Thymus (tissue), 11 donors: Measurements from ENCODE around the gene KCTD18. TPM values are rescaled to one million over a fixed set of nuclear protein-coding genes. Genes with fewer than 3 reads are reported as not detected.

Experiments
- DNase-seq, 9 donors: peaks; one replicate each; pipeline ENCODE4 v3.0.0-alpha.2; 2013; ENCODE audit warnings: low spot score in 9 of 9, low read depth in 6 of 9, missing footprints in 1 of 9
- H3K27ac ChIP-seq, 2 donors: one replicate each; pipeline ENCODE4 v1.5.1; 2013; ENCODE audit warnings: control low read depth in 1 of 2, low read depth in 1 of 2, low read length in 1 of 2, mild to moderate bottlenecking in 1 of 2, moderate library complexity in 1 of 2
- H3K27me3 ChIP-seq, 2 donors: one replicate each; pipeline ENCODE4 v1.5.1; 2013; ENCODE audit warnings: low read length in 1 of 2; ENCODE audit not compliant: control insufficient read depth in 2 of 2, insufficient read depth in 1 of 2
- H3K36me3 ChIP-seq, 2 donors: one replicate each; pipeline ENCODE4 v1.5.1; 2013; ENCODE audit warnings: low read length in 1 of 2, mild to moderate bottlenecking in 1 of 2, moderate library complexity in 1 of 2; ENCODE audit not compliant: control insufficient read depth in 2 of 2, insufficient read depth in 2 of 2
- H3K4me1 ChIP-seq, 2 donors: one replicate each; pipeline ENCODE4 v1.5.1; 2013; ENCODE audit warnings: low read length in 2 of 2; ENCODE audit not compliant: control insufficient read depth in 2 of 2, insufficient read depth in 2 of 2
- H3K4me3 ChIP-seq, 2 donors: one replicate each; pipeline ENCODE4 v1.5.1; 2013; ENCODE audit warnings: low read length in 2 of 2, control low read depth in 1 of 2, mild to moderate bottlenecking in 1 of 2
- H3K9me3 ChIP-seq, 2 donors: one replicate each; pipeline ENCODE4 v1.5.1; 2013; ENCODE audit warnings: low read length in 1 of 2, mild to moderate bottlenecking in 1 of 2; ENCODE audit not compliant: control insufficient read depth in 2 of 2, insufficient read depth in 1 of 2
- WGBS: extraction: QIAGEN DNeasy Blood & Tissue Kit; methylation state at CpG from one replicate; pipeline ENCODE4 v1.1.7; 2013; 5-methylcytosine and 5-hydroxymethylcytosine counted together
- polyA plus RNA-seq: library from polyadenylated mRNA; stranded (reverse); fragments of 200-250 nt; gene quantifications from one replicate; pipeline ENCODE4 v1.2.3, GENCODE V29; 2013
- total RNA-seq: library from RNA; stranded (reverse); fragments of 120-200 nt; gene quantifications from one replicate; pipeline ENCODE4 v1.2.4, GENCODE V29; 2013
- donor health status: healthy.

The KCTD18 gene
- total and polyA plus RNA-seq, 2 donors: 13.9 to 19.2 TPM

DNA sequence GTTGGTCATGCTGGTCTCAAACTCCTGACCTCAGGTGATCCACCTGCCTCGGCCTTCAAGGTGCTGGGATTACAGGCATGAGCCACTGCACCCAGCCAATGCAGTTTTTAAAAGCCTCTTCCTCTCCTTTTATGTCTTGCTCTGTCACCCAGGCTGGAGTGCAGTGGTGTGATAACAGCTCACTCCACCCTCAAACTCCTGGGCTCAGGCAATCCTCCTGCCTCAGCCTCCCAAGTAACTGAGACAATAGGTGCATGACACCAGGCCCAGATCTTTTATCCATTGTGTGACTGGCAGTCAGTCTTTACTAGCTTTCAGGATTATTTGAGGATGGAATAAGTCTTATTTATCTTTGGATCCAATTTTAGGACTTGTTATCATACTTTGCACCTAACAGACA, 13.2 kb downstream of the KCTD18 start:
- WGBS: 100% methylated on average over 1 of the region's 1 CpG
- Histone ChIP-seq H3K9me3 (no peaks in the 10 kb centered on the region), H3K27me3 (no peaks in the 10 kb centered on the region), H3K36me3 (peaks cover 15 to 37% of the 10 kb centered on the region in 2 donors), H3K4me1 (no peaks in the 10 kb centered on the region), H3K4me3 (no peak overlapping the region), H3K27ac (no peak overlapping the region)
- no peak for DNase-seq

DNA sequence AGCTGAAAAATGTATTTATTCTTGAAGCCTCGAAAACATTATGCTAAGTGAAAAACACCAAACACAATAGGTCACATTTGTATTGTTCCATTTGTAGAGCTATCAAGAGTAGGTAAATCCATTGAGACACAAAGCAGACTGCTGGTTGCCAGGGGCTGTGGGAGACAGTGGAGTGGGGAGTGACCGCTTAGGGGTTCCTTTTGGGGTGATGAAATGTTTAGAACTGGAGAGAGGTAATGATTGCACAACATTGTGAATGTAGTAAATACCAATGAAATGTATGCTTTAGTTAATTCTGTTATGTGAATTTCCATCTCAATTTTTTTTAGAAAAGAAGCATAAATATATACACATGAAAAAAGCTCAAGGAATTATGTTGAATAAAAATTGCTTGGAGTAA, 15.8 kb downstream of the KCTD18 start:
- H3K4me3 ChIP-seq: no peak overlapping the region
- WGBS: over 99% methylated on average over 2 of the region's 2 CpGs

DNA sequence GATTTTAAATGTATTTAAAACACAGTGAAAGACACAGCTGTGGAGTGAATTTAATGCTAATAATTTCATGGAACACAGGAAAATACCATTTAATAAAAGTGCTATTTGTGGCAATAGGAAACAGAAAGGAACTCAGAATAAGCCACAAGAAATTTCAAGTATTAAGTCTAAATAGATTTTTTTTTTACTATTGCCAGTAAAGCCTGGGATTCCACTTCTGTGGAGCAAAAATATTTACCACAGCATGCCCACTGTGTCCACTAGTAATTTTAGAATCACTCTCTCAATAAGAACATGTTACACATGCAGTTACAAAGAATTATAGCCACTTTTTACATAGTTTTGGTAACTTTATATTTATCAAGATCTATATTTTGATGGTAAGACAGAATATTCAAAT, 17.2 kb downstream of the KCTD18 start:
- H3K27me3 ChIP-seq: no peaks in the 10 kb centered on the region
- H3K4me3 ChIP-seq: no peak overlapping the region
- H3K27ac ChIP-seq: no peak overlapping the region
- H3K36me3 ChIP-seq: peaks cover 26 to 50% of the 10 kb centered on the region in 2 donors
- DNase-seq: no peak
- no peaks in the 10 kb centered on the region for H3K9me3 ChIP-seq
- H3K4me1 ChIP-seq: no peaks in the 10 kb centered on the region

More for the DNA sequence above, 15.8 kb downstream of the KCTD18 start:
- H3K27me3 ChIP-seq: no peaks in the 10 kb centered on the region
- H3K4me1 ChIP-seq: no peaks in the 10 kb centered on the region
- no peaks in the 10 kb centered on the region for H3K9me3 ChIP-seq
- H3K27ac ChIP-seq: no peak overlapping the region
- peaks cover 30 to 57% of the 10 kb centered on the region in 2 donors for H3K36me3 ChIP-seq
- no peak for DNase-seq

DNA sequence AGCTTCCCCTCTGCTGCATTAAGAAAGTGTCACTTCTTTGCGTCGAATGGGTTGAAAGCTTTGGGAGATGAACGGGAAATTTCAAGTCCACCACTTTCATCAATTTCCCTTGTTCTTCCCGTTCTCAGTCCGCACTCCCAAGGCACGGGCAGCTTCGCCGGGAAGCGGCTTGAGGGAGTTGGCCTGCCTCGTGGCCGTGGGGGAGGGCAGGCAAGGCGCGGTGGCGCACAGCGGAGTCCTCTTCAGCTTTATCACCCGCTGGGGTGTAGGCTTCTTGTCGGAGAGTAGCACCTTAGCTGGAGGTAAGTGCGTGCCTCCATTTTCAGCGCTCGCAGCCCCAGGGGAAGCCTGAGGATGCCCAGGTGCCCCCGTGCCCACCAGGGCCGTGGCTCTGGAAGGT, 19.9 kb downstream of the KCTD18 start:
- WGBS: 95% methylated on average over 22 of the region's 22 CpGs
- H3K27me3 ChIP-seq: no peaks in the 10 kb centered on the region
- DNase-seq: no peak
- H3K4me1 ChIP-seq: no peaks in the 10 kb centered on the region
- H3K9me3 ChIP-seq: no peaks in the 10 kb centered on the region
- no peak overlapping the region for H3K27ac ChIP-seq
- H3K36me3 ChIP-seq: peaks cover 26 to 34% of the 10 kb centered on the region in 2 donors
- no peak overlapping the region for H3K4me3 ChIP-seq

DNA sequence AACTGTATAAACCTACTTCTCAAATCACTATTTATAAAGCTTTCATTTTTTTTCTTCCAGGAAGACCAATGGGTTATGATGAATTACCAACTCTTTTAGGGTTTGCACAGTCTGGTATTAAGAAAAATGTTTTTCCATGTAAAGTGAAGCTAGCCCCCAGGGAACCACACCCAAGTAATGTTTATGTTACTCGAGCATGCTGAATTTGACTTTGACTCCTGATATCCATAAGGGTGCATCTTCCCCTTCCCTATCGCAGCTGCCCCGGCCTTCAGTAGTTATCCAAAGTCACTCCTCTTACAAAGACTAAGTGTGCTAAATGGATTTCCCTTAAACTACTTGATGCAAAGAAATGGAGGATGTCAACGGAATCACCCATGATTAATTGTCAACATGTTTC, 21.7 kb downstream of the KCTD18 start:
- Histone ChIP-seq H3K27me3 (no peaks in the 10 kb centered on the region), H3K27ac (no peak overlapping the region), H3K4me1 (no peaks in the 10 kb centered on the region), H3K9me3 (no peaks in the 10 kb centered on the region), H3K36me3 (peaks cover 23 to 28% of the 10 kb centered on the region in 2 donors), H3K4me3 (no peak overlapping the region)
- no peak for DNase-seq
- 94% methylated on average over 4 of the region's 4 CpGs for WGBS

DNA sequence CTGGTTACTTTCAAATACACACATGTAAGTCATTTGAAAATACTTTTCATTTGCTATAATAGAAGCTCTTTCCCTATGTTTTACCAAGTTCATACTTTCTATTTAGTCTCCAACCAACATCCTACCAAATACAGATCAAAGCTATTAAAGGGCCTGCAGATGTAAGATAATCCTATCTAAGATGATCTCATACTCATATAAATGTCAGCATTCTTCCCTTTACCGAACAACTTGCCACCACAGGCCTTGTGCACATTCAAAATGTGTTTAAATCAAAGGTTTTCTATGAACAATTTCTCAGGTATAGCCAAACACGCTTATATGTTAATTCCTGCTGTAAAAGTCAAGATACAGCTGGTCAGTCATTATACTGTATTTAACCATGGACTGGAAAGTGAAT, 23.3 kb downstream of the KCTD18 start:
- Histone ChIP-seq H3K27me3 (no peaks in the 10 kb centered on the region), H3K27ac (no peak overlapping the region), H3K9me3 (no peaks in the 10 kb centered on the region), H3K36me3 (peaks cover 14 to 19% of the 10 kb centered on the region in 2 donors), H3K4me3 (no peak overlapping the region), H3K4me1 (no peaks in the 10 kb centered on the region)
- DNase-seq: no peak
- WGBS: 65% methylated on average over 2 of the region's 2 CpGs

DNA sequence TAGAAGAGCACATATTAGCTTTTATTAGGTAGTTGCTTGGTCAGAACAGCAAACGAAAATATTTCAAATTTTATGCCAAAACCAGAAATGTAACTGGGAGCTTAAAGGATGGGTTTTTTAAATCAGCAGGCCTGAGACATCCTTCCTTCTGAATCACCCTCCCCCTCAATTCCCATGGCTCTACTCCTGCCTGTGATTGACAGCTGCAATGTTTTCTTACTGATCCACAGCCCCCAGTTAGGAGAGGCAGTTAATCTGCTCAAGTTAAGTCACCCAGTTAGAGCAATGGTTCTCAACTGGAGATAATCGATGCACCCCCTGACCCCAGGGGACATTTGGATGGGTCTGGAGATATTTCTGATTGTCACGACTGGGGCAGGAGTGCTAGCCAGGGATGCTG, 24.9 kb downstream of the KCTD18 start:
- no peak for DNase-seq
- WGBS: over 99% methylated on average over 3 of the region's 3 CpGs
- no peaks in the 10 kb centered on the region for H3K9me3 ChIP-seq

DNA sequence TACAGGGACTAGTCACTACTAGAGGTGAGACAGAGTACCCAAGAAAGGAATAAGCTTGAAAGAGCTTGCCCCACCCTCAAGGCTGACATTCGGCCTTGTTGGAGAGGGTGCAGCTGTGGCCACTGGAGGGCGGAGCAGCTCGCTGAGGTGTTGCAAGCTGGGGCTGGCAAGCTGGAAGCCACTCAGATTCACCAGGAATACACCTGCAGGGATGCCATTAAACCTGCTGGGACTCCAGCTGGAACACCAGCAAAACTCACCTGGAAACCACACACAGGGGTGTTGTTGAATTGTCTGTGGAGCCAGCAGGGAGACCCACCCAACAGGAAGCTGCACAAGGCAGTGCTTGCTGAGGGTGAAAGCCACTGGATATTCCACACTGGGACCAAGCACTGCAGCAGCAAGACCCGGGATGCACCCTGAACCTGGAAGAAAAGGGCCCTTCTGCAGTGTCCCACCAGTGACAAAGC, 26.1 kb downstream of the KCTD18 start:
- Histone ChIP-seq H3K9me3 (no peaks in the 10 kb centered on the region), H3K36me3 (no peaks in the 10 kb centered on the region), H3K4me3 (no peak overlapping the region), H3K27ac (no peak overlapping the region), H3K27me3 (no peaks in the 10 kb centered on the region), H3K4me1 (no peaks in the 10 kb centered on the region)
- peak in 2 of 9 donors; percentile 46 to 48 for DNase-seq
- 81% methylated on average over 4 of the region's 4 CpGs for WGBS

More for the DNA sequence above, 24.9 kb downstream of the KCTD18 start:
- no peaks in the 10 kb centered on the region for H3K27me3 ChIP-seq
- H3K27ac ChIP-seq: no peak overlapping the region
- H3K36me3 ChIP-seq: peaks cover 5% of the 10 kb centered on the region in 2 donors
- H3K4me1 ChIP-seq: no peaks in the 10 kb centered on the region
- H3K4me3 ChIP-seq: no peak overlapping the region

DNA sequence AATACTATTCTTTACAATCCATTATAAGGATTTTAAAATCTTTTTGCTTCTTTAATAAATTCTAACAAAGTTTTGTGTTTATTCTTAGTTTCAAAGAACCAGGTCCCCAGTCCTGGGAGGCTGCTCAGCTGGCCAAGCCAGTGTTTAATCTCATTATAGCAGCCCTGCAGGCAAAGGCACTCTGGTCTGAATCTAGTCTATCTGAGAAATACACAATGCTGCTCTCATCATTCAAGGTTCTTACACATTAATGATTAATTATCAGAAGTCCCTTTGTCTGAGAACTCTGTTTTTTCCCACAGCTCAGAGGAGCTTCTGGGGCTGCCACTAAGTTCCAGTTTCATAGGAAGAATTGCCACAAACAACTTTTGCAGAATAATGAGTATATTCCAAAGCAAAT, 27.7 kb downstream of the KCTD18 start:
- Histone ChIP-seq H3K27ac (no peak overlapping the region), H3K4me3 (no peak overlapping the region), H3K4me1 (no peaks in the 10 kb centered on the region), H3K36me3 (peaks cover 0 to 2% of the 10 kb centered on the region in 2 donors), H3K9me3 (no peaks in the 10 kb centered on the region), H3K27me3 (no peaks in the 10 kb centered on the region)
- DNase-seq: no peak
